HepG2 (cell line): Measurements from ENCODE around the gene CMTM3. TPM values are rescaled to one million over a fixed set of nuclear protein-coding genes. Genes with fewer than 3 reads are reported as not detected.

Experiments used
- ATAC-seq: fragments of 200-7000 bp; cut with Tn5 transposase; 3 replicates; pipeline ENCODE4 v1.9.1; 2020; ENCODE audit warnings: mild to moderate bottlenecking, moderate library complexity
- BruUV-seq: library from RNA; stranded (reverse); fragments of 400-500 nt; replicated peaks from 2 replicates; lab custom pipeline; 2021; lab: Mats Ljungman, UMichigan
- CTCF ChIA-PET: fragments of 300-600 bp; formaldehyde crosslinking; extraction: SDS; loops from one replicate; lab custom pipeline; 2021; ENCODE audit warnings: low total read pairs, inconsistent platforms, low intra/inter-chr PET ratio; lab: Yijun Ruan, JAX
- POLR2A ChIA-PET: fragments of 350-600 bp; sonication (Branson Sonifier 250); formaldehyde crosslinking; loops from one replicate; lab custom pipeline; 2020; ENCODE audit warnings: antibody characterized with exemption, inconsistent platforms; lab: Yijun Ruan, JAX
- DNase-seq: peaks from one replicate; pipeline ENCODE4 v3.0.0-alpha.2; 2015; ENCODE audit warnings: low spot score
- FAIRE-seq: peaks from 3 replicates; lab custom pipeline; 2011; peaks lifted over from hg19 to GRCh38; lab: Jason Lieb, UNC
- H2AFZ ChIP-seq: one replicate; pipeline ENCODE4 v1.6.1; 2011; ENCODE audit warnings: low read length, inconsistent platforms
- H3K27ac ChIP-seq: fragments of 300-600 bp; 3 replicates; pipeline ENCODE4 v1.8.0; 2011; ENCODE audit warnings: mixed run types, mild to moderate bottlenecking, mixed read lengths, low read length, inconsistent platforms; ENCODE audit not compliant: insufficient read depth; ENCODE audit errors: extremely low read length
- H3K27me3 ChIP-seq, 2 experiments: fragments of 200-600 bp in 1 of 2; 2 replicates in 1 of 2; 3 replicates in 1 of 2; pipeline versions ENCODE4 v1.6.0 to v1.8.0; 2011; ENCODE audit warnings: low read length in 2 of 2, mild to moderate bottlenecking in 2 of 2, moderate library complexity in 2 of 2, inconsistent platforms in 1 of 2; ENCODE audit not compliant: insufficient read depth in 2 of 2, control insufficient read depth in 1 of 2
- H3K36me3 ChIP-seq, 2 experiments: fragments of 200-600 bp in 1 of 2; replicated peaks in 1 of 2; 2 replicates in 1 of 2; 3 replicates in 1 of 2; pipeline versions ENCODE4 v1.5.1 to v1.8.0; 2011; ENCODE audit warnings: low read length in 2 of 2, inconsistent platforms in 1 of 2; ENCODE audit not compliant: insufficient read depth in 2 of 2, control insufficient read depth in 1 of 2
- H3K4me1 ChIP-seq: 2 replicates; pipeline ENCODE4 v1.5.1; 2012; ENCODE audit warnings: low read length, inconsistent platforms; ENCODE audit not compliant: insufficient read depth
- H3K4me2 ChIP-seq: 2 replicates; pipeline ENCODE4 v1.6.0; 2011; ENCODE audit warnings: low read depth, low read length, inconsistent platforms
- H3K4me3 ChIP-seq, 3 experiments: fragments of 200-600 bp in 1 of 3; sonication (generic), shearing (Covaris generic) in 1 of 3; replicated peaks in 1 of 3; 2 replicates each; pipeline ENCODE4 v1.5.1; 2011 to 2016; ENCODE audit warnings: low read length in 3 of 3, inconsistent platforms in 2 of 3, low read depth in 2 of 3, mild to moderate bottlenecking in 2 of 3, control low read depth in 1 of 3, mixed read lengths in 1 of 3; ENCODE audit not compliant: insufficient read depth in 1 of 3
- H3K79me2 ChIP-seq: one replicate; pipeline ENCODE4 v1.6.1; 2011; ENCODE audit warnings: low read length, inconsistent platforms; ENCODE audit not compliant: insufficient read depth
- H3K9ac ChIP-seq: 2 replicates; pipeline ENCODE4 v1.6.0; 2011; ENCODE audit warnings: mild to moderate bottlenecking, low read depth, low read length, inconsistent platforms; ENCODE audit not compliant: insufficient read depth
- H3K9me3 ChIP-seq: 2 replicates; pipeline ENCODE4 v1.5.1; 2012; ENCODE audit warnings: mild to moderate bottlenecking, low read length
- H4K20me1 ChIP-seq: 2 replicates; pipeline ENCODE4 v1.6.0; 2011; ENCODE audit warnings: inconsistent platforms, mild to moderate bottlenecking, low read length, moderate library complexity; ENCODE audit not compliant: insufficient read depth
- ELK4 ChIP-seq: sonication (generic); formaldehyde crosslinking; IDR thresholded peaks from 2 replicates; pipeline ENCODE4 v1.9.0; 2021; ENCODE audit warnings: missing genetic modification reagents, borderline replicate concordance
- FLYWCH1 ChIP-seq: sonication (generic); formaldehyde crosslinking; IDR thresholded peaks from 2 replicates; pipeline ENCODE4 v1.8.1; 2023; ENCODE audit warnings: mild to moderate bottlenecking, missing genetic modification reagents
- FOXC1 ChIP-seq: sonication (generic); formaldehyde crosslinking; IDR thresholded peaks from 2 replicates; pipeline ENCODE4 v1.8.0; 2022; ENCODE audit warnings: mild to moderate bottlenecking, missing genetic modification reagents, borderline replicate concordance
- GABPB1 ChIP-seq: IDR thresholded peaks from 2 replicates; pipeline ENCODE4 v1.6.1; 2016; ENCODE audit warnings: mild to moderate bottlenecking, missing genetic modification reagents, moderate library complexity, missing compliant biosample characterization
- THAP9 ChIP-seq: sonication (generic); formaldehyde crosslinking; IDR thresholded peaks from 2 replicates; pipeline ENCODE4; 2020; ENCODE audit warnings: missing genetic modification reagents, mild to moderate bottlenecking, borderline replicate concordance
- TOPORS ChIP-seq: sonication (generic); formaldehyde crosslinking; IDR thresholded peaks from 2 replicates; pipeline ENCODE4 v1.8.0; 2023; ENCODE audit warnings: mild to moderate bottlenecking, missing genetic modification reagents
- YEATS2 ChIP-seq: sonication (generic); formaldehyde crosslinking; IDR thresholded peaks from 2 replicates; pipeline ENCODE4 v1.4.0; 2020; ENCODE audit warnings: missing genetic modification reagents, borderline replicate concordance
- ZEB1 ChIP-seq: IDR thresholded peaks from 2 replicates; pipeline ENCODE4 v1.6.1; 2012; ENCODE audit warnings: mild to moderate bottlenecking, low read depth, inconsistent platforms; ENCODE audit not compliant: insufficient replicate concordance
- ZNF33A ChIP-seq: sonication (generic); formaldehyde crosslinking; IDR thresholded peaks from 2 replicates; pipeline ENCODE4 v1.5.1; 2020; ENCODE audit warnings: missing genetic modification reagents, mild to moderate bottlenecking, moderate library complexity, borderline replicate concordance
- ZNF367 ChIP-seq: sonication (generic); formaldehyde crosslinking; IDR thresholded peaks from 2 replicates; pipeline ENCODE4 v1.4.0; 2020; ENCODE audit warnings: missing genetic modification reagents, borderline replicate concordance
- ZNF547 ChIP-seq: sonication (generic); formaldehyde crosslinking; IDR thresholded peaks from 2 replicates; pipeline ENCODE4 v1.5.1; 2020; ENCODE audit warnings: mild to moderate bottlenecking, missing genetic modification reagents
- ZNF605 ChIP-seq: sonication (generic); formaldehyde crosslinking; IDR thresholded peaks from 2 replicates; pipeline ENCODE4 v1.8.0; 2022; ENCODE audit warnings: mild to moderate bottlenecking, missing genetic modification reagents
- ZNF782 ChIP-seq: sonication (generic); formaldehyde crosslinking; IDR thresholded peaks from 2 replicates; pipeline ENCODE4 v1.4.0; 2020; ENCODE audit warnings: missing genetic modification reagents, mild to moderate bottlenecking, borderline replicate concordance
- ZNF850 ChIP-seq: sonication (generic); formaldehyde crosslinking; conservative IDR thresholded peaks from 2 replicates; pipeline ENCODE4 v1.9.0; 2021; ENCODE audit warnings: mild to moderate bottlenecking, missing genetic modification reagents
- ZNF878 ChIP-seq: sonication (generic); formaldehyde crosslinking; IDR thresholded peaks from 2 replicates; pipeline ENCODE4 v1.8.1; 2023; ENCODE audit warnings: mild to moderate bottlenecking, missing genetic modification reagents, moderate library complexity
- WGBS: methylation state at CpG from one replicate; pipeline ENCODE4 v1.1.6; 2017; ENCODE audit warnings: low lambda C conversion rate; 5-methylcytosine and 5-hydroxymethylcytosine counted together
- in situ Hi-C: cut with HindIII; loops from 2 replicates; pipeline ENCODE4 v1.10.0; 2017; ENCODE audit warnings: low pct_unique_long_range_greater_than_20kb; ENCODE audit not compliant: extremely low pct_ligation_motif_present
- intact Hi-C: fragments of 100-400 bp; cut with micrococcal nuclease; formaldehyde crosslinking; loops from one replicate; pipeline ENCODE4 v1.10.0; 2022; ENCODE audit not compliant: unreplicated experiment
- polyA plus RNA-seq, 8 experiments: library from polyadenylated mRNA; depleted of rRNA in 3 of 8; stranded (reverse) in 7 of 8; unstranded in 1 of 8; fragments of >200 nt; fragmentation: Illumina TruSeq in 4 of 8; extraction: Trizol in 4 of 8; gene quantifications; 2 replicates each; pipeline versions ENCODE4 v1.2.1 to v1.2.3, GENCODE V29; 2011 to 2016; ENCODE audit warnings: low read depth in 4 of 8, missing spikeins in 1 of 8, mixed read lengths in 1 of 8; ENCODE audit not compliant: insufficient read depth in 1 of 8
- total RNA-seq, 5 experiments: library from RNA; depleted of rRNA; stranded (reverse); fragments of >200 nt; fragmentation: Illumina TruSeq; extraction: Trizol; gene quantifications; 2 replicates each; pipeline ENCODE4 v1.2.3, GENCODE V29; 2016; ENCODE audit warnings: low read depth in 1 of 5
- TF ChIP-seq, protein P1 (sequence below): sonication (generic); formaldehyde crosslinking; IDR thresholded peaks from 2 replicates; pipeline ENCODE4 v1.9.0; 2022; ENCODE audit warnings: low read depth, missing genetic modification reagents

The CMTM3 gene
- total and polyA plus RNA-seq, 2 of the 13 experiments (the other 11 are each of a cell fraction or from before 2014, with no cell fraction given) = 29.2 to 48.7 TPM

DNA sequence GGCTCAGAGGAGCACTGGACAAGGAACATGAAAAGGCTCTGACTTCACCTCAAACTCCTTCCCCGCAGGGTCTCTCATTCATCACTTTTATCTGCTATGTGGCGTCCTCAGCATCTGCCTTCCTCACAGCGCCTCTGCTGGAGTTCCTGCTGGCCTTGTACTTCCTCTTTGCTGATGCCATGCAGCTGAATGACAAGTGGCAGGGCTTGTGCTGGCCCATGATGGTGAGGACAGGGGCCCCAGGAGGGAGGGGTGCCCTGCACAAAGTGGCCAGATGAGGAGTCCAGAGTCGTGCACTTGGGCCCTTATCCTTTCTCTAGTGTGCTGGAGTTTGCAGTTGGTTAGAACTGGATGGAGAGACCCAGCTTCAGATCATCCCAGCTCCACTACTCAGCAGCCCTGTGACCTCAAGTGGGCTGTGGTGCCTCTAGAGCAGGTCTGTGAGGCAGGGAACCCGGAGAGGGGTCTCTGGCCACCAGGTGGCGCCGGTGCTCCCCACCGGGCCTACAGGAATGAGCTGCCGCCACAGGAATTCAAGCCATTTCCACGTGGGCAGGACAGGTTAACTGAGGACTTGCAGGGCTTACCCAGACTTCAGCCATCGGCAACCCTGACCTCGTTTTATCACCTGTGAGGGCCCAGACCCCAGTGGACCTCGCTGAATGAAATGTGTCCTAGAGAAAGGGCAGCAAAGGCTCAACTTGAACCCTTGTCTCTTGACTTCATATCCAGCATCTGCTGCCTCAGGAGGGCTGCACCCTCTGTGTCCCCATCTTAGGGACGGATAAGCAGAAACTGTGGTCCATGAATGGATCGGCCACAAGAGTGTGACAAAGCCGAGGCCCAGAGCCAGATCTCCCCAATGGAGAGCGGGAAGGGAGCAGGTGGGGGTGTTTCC, 4.0 kb downstream of the CMTM3 start:
- H3K9ac ChIP-seq = no peak overlapping the region
- POLR2A ChIA-PET = interaction anchor here (0.6 to 2.1 kb wide), 9 partner anchors 9 to 202 kb away, joined by 3 to 15 read pairs (median 4); partner anchors contain the start of gene CKLF
- no peak overlapping the region for H2AFZ ChIP-seq
- H3K36me3 ChIP-seq = peaks cover 23 to 43% of the 10 kb centered on the region in 2 experiments
- H4K20me1 ChIP-seq = peaks cover 13% of the 10 kb centered on the region; the same call in 1 of the 2 replicates
- BruUV-seq = no TSS peak
- in situ Hi-C loops (loop anchor here (5.0 kb wide), 2 partner anchors 84 to 259 kb away; no protein-coding TSS in a partner anchor), intact Hi-C loops (loop anchor here (1.0 to 2.0 kb wide), 6 partner anchors 43 to 265 kb away; no protein-coding TSS in a partner anchor)
- H3K27me3 ChIP-seq = no peaks in the 10 kb centered on the region
- 0 out of 2 replicates have a peak overlapping the region, but pooled peaks have one; percentile 15 for H3K4me2 ChIP-seq
- 69% methylated on average over 9 of the region's 17 CpGs for WGBS
- H3K9me3 ChIP-seq = no peaks in the 10 kb centered on the region
- DNase-seq (peak; percentile 93), ATAC-seq (peak; percentile 73), FAIRE-seq (peak; percentile 88)
- H3K79me2 ChIP-seq = peaks cover 9% of the 10 kb centered on the region
- H3K27ac ChIP-seq = peak overlapping the region; percentile 61
- no peak overlapping the region for H3K4me3 ChIP-seq
- H3K4me1 ChIP-seq = peaks cover 40% of the 10 kb centered on the region
- CTCF ChIA-PET = interaction anchor here (0.9 to 3.0 kb wide), 5 partner anchors 42 to 259 kb away, joined by 3 to 12 read pairs (median 8); partner anchors contain the start of gene CMTM4
- TF ChIP-seq FLYWCH1 (CRISPR knock-in tag) = no peak
- TF ChIP-seq ZEB1 = peak; percentile 62
- TF ChIP-seq, protein P1, sequence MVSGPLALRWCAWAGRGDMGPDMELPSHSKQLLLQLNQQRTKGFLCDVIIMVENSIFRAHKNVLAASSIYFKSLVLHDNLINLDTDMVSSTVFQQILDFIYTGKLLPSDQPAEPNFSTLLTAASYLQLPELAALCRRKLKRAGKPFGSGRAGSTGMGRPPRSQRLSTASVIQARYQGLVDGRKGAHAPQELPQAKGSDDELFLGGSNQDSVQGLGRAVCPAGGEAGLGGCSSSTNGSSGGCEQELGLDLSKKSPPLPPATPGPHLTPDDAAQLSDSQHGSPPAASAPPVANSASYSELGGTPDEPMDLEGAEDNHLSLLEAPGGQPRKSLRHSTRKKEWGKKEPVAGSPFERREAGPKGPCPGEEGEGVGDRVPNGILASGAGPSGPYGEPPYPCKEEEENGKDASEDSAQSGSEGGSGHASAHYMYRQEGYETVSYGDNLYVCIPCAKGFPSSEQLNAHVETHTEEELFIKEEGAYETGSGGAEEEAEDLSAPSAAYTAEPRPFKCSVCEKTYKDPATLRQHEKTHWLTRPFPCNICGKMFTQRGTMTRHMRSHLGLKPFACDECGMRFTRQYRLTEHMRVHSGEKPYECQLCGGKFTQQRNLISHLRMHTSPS (CRISPR knock-in tag) = no peak
- peak; percentile 97 for TF ChIP-seq ZNF547 (CRISPR knock-in tag)
- peak; percentile 70; the same call in 1 of the 2 replicates for TF ChIP-seq ZNF605 (CRISPR knock-in tag)
- TF ChIP-seq ZNF850 (CRISPR knock-in tag) = no peak
- TF ChIP-seq ZNF878 (CRISPR knock-in tag) = peak; percentile 59; the same call in 1 of the 2 replicates
- 0 out of 2 replicates have a peak, but pooled peaks have one; percentile 58 for TF ChIP-seq ZNF367
- no peak; the same call in none of the 2 replicates for TF ChIP-seq FOXC1 (CRISPR knock-in tag)
- peak; percentile 94; the same call in 1 of the 2 replicates for TF ChIP-seq ZNF782 (CRISPR knock-in tag)
- peak; percentile 61; the same call in 1 of the 2 replicates for TF ChIP-seq THAP9 (CRISPR knock-in tag)
- no peak for TF ChIP-seq ELK4 (CRISPR knock-in tag)
- peak; percentile 62 for TF ChIP-seq GABPB1 (CRISPR knock-in tag)
- TF ChIP-seq YEATS2 (CRISPR knock-in tag) = peak; percentile 81; the same call in 1 of the 2 replicates
- TF ChIP-seq ZNF33A = no peak
- TF ChIP-seq TOPORS (CRISPR knock-in tag) = peak; percentile 59; the same call in 1 of the 2 replicates
